Panc1 (cell line): Measurements from ENCODE around the gene CNGA1.

Experiments
- CTCF ChIP-seq: fragments of 450-650 bp; IDR thresholded peaks from 2 replicates; pipeline ENCODE4 v1.5.1; 2017; ENCODE audit warnings: mild to moderate bottlenecking
- POLR2AphosphoS5 ChIP-seq: IDR thresholded peaks from 2 replicates; pipeline ENCODE4 v1.6.1; 2012; ENCODE audit warnings: mild to moderate bottlenecking, low read depth, low read length, moderate library complexity

- TF ChIP-seq CTCF, result no peak
- TF ChIP-seq POLR2AphosphoS5, result no peak
Observed at GRCh38 chr4:47942081-47942819, 74.2 kb downstream of the CNGA1 start.
